WERI-Rb-1 (cell line): ENCODE results near the gene TALDO1.

ENCODE experiments used
- DNase-seq: peaks from one replicate; pipeline ENCODE4 v3.0.0-alpha.2; 2020
- H3K27ac ChIP-seq: fragments of 250-450 bp; sonication (Bioruptor Pico); 2 replicates; pipeline ENCODE4 v1.5.1; 2020; ENCODE audit warnings: mild to moderate bottlenecking, moderate library complexity
- H3K27me3 ChIP-seq: fragments of 250-450 bp; sonication (Bioruptor Pico); 2 replicates; pipeline ENCODE4 v1.5.1; 2021; ENCODE audit warnings: mild to moderate bottlenecking, low read depth, moderate library complexity; ENCODE audit not compliant: insufficient read depth, severe bottlenecking
- H3K36me3 ChIP-seq: fragments of 250-450 bp; sonication (Bioruptor Pico); 2 replicates; pipeline ENCODE4 v1.5.1; 2020; ENCODE audit warnings: mild to moderate bottlenecking, moderate library complexity
- H3K4me3 ChIP-seq: 2 replicates; pipeline ENCODE4 v1.5.1; 2011; ENCODE audit warnings: low read depth, mild to moderate bottlenecking, control low read depth, low read length
- H3K9me3 ChIP-seq: fragments of 250-450 bp; sonication (Bioruptor Pico); 2 replicates; pipeline ENCODE4 v1.5.1; 2021; ENCODE audit warnings: mild to moderate bottlenecking, moderate library complexity; ENCODE audit not compliant: severe bottlenecking
- CTCF ChIP-seq: IDR thresholded peaks from 2 replicates; pipeline ENCODE4 v1.5.1; 2011; ENCODE audit warnings: low read depth, mild to moderate bottlenecking, control low read depth, inconsistent platforms, low read length

TALDO1 gene

GRCh38 chr11:803770-804598, 56.7 kb downstream of the TALDO1 start:
- peak overlapping the region; percentile 97 for H3K27ac ChIP-seq
- no peaks in the 10 kb centered on the region for H3K27me3 ChIP-seq
- peak; percentile 50 for DNase-seq
- no peaks in the 10 kb centered on the region for H3K9me3 ChIP-seq
- TF ChIP-seq CTCF = no peak
- peaks cover 47% of the 10 kb centered on the region for H3K36me3 ChIP-seq
- H3K4me3 ChIP-seq = peak overlapping the region; percentile 94

DNA sequence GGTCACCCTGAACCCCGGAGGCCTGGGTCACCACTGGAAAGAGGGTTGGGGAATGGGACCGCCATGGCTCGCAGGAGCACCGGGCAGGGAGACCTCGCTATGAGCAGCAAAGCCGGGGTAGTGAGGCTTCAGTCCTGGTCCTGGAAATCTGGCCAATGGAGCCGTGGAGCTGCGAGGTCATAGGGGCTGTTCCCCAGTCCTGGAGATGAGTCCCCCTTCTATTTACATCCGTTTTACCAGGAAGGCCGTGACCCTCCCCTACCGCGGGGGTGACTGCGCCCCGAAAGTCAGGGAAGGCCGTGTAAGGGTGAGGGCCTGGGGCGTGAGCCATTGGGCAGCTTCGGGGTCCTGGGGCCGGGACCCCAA, 57.3 kb downstream of the TALDO1 start:
- H3K36me3 ChIP-seq = peaks cover 47% of the 10 kb centered on the region
- peak overlapping the region; percentile 97 for H3K27ac ChIP-seq
- peak overlapping the region; percentile 94 for H3K4me3 ChIP-seq
- TF ChIP-seq CTCF = no peak
- no peaks in the 10 kb centered on the region for H3K9me3 ChIP-seq
- no peaks in the 10 kb centered on the region for H3K27me3 ChIP-seq
- DNase-seq = no peak

DNA sequence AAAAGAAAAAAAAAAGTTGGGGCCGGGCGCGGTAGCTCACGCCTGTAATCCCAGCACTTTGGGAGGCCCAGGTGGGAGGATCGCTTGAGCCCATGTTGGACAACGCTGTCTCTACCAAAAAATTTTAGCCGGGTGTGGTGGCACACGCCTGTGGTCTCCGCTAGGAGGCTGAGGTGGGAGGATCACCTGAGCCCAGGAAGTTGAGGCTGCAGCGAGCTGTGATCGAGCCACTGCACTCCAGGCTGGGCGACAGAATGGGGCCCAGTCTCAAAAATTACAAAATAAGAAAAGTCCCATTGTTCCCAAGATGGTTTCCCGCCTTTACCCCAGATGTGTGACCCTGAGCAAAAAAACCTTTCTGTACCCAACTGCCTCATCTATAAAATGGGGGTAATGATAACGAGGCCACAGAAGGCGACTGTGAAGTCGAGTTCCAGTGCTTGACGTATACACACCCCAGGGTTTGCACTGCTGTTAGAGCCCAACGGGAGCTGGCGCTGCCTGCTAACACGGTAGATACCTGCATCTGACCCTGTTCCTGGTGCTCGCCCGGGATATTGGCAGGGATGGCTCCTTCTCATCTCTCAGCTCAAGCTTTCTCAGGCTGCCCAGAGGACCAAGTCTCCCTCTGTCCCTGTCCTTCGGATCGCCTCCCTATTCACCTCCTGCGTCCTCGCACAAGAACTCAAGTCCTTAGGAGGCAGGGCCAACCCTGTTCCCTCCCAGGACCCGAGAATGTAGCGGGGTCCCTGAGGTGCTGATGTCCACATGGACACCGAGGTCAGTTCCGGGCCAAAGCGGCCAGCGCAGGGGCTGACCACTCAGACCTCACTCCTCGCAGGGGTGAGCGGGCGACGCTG, 61.4 kb downstream of the TALDO1 start:
- peak overlapping the region; percentile 100 for H3K27ac ChIP-seq
- H3K9me3 ChIP-seq = no peaks in the 10 kb centered on the region
- H3K27me3 ChIP-seq = no peaks in the 10 kb centered on the region
- peaks cover 38% of the 10 kb centered on the region for H3K36me3 ChIP-seq
- TF ChIP-seq CTCF = no peak
- DNase-seq = no peak
- peak overlapping the region; percentile 64 for H3K4me3 ChIP-seq

GRCh38 chr11:809287-810039, 62.2 kb downstream of the TALDO1 start, which contains the start of gene RPLP2:
RPLP2 (plus strand) TSS chr11:809967; CDS start chr11:810235, 268 bp downstream.
- TF ChIP-seq CTCF = no peak
- H3K27me3 ChIP-seq = no peaks in the 10 kb centered on the region

DNA sequence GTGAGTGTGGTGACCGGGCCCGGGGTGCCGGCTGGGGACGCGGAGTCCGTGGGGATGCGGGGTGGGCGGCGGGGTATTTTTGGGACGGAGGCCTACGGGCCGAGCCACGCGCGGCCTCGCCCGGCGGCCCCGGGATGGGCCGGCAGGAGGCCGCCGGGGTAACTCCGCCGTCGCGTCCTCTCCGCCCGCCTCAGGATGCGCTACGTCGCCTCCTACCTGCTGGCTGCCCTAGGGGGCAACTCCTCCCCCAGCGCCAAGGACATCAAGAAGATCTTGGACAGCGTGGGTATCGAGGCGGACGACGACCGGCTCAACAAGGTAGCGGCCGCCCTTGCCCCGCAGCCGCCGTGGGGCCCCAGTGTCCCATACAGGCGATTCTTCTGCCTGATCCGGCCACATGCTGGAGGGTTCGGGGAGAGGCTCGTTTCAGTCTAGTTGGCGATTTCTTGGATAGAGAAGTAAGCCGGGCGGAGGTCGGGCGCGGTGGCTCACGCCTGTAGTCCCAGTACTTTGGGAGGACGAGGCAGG, 62.8 kb downstream of the TALDO1 start:
- Histone ChIP-seq H3K36me3 (peaks cover 43% of the 10 kb centered on the region), H3K27me3 (no peaks in the 10 kb centered on the region), H3K4me3 (peak overlapping the region; percentile 64), H3K27ac (peak overlapping the region; percentile 100), H3K9me3 (no peaks in the 10 kb centered on the region)
- TF ChIP-seq CTCF = no peak
- DNase-seq = no peak

More at GRCh38 chr11:809287-810039, 62.2 kb downstream of the TALDO1 start, which contains the start of gene RPLP2:
- Histone ChIP-seq H3K9me3 (no peaks in the 10 kb centered on the region), H3K27ac (peak within 1 kb of the TSS; percentile 100), H3K4me3 (peak within 1 kb of the TSS; percentile 64), H3K36me3 (peaks cover 41% of the 10 kb centered on the region)
- DNase-seq = peak; percentile 96
